AG10803 (cell line): ENCODE measurements around the gene TRIM17.

Source experiments
- DNase-seq: peaks from one replicate; pipeline ENCODE4 v3.0.0; 2010; ENCODE audit warnings: low read depth
- H3K4me3 ChIP-seq: 2 replicates; pipeline ENCODE4 v1.5.1; 2011; ENCODE audit warnings: mild to moderate bottlenecking, low read length, control low read depth
- TF ChIP-seq, protein P1 (sequence below): conservative IDR thresholded peaks from 2 replicates; pipeline ENCODE4 v1.5.1; 2011; ENCODE audit warnings: mild to moderate bottlenecking, low read length, control low read depth, inconsistent platforms

TRIM17 gene

DNA sequence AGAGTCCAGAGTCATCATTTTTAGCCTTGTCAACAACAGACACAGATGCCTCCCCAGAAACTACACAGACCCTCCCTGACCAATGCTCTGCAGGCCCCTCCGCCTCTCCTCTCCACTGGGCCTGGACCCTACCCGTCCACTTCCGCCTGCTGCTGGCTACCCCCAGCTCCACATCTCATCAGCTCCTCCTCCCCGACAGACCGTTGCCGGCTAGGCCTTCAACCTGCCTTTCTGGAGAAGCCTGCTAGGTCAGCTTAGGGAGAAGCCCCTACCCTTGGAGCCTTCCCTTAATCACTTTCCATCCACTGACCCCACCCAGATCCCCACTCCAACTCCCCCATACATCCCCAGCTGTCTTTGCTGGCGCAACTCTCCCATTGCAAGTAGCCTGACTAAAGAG, 1.4 kb downstream of the TRIM17 start:
- no peak for DNase-seq
- TF ChIP-seq, protein P1, sequence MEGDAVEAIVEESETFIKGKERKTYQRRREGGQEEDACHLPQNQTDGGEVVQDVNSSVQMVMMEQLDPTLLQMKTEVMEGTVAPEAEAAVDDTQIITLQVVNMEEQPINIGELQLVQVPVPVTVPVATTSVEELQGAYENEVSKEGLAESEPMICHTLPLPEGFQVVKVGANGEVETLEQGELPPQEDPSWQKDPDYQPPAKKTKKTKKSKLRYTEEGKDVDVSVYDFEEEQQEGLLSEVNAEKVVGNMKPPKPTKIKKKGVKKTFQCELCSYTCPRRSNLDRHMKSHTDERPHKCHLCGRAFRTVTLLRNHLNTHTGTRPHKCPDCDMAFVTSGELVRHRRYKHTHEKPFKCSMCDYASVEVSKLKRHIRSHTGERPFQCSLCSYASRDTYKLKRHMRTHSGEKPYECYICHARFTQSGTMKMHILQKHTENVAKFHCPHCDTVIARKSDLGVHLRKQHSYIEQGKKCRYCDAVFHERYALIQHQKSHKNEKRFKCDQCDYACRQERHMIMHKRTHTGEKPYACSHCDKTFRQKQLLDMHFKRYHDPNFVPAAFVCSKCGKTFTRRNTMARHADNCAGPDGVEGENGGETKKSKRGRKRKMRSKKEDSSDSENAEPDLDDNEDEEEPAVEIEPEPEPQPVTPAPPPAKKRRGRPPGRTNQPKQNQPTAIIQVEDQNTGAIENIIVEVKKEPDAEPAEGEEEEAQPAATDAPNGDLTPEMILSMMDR = no peak
- H3K4me3 ChIP-seq = no peak overlapping the region

DNA sequence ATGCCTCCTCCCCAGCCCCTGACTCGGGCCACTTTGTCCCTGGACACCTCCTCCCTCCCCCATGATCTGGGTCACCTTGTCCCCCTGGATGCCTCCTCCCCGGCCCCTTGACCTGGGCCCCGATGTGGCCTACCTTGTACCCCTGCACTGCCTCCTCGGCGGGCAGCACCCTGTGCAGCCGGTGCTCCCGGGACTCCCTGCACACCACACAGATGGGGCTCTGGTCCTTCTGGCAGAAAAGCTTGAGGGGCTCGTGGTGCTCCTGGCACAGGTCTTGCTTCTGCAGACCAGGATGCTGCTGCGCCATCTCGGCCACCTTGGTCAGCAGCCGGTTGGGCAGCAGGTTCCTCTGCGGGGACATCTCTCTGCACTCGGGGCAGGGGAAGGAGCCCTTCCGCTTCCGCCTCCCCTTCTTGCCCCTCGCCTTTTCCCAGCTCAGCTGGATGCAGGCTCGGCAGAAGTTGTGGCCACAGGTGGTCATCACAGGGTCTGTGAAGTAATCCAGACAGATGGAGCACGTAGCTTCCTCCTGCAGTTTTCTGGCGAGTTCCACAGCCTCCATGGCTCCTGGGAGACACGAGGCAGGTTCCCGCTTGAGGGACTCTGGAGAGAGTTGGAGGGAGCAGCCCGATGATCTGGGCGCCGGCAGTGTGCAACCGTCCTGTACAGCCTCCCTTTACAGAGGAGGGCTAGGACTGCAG, 2.0 kb downstream of the TRIM17 start:
- no peak overlapping the region for H3K4me3 ChIP-seq
- TF ChIP-seq, protein P1 = no peak
- DNase-seq = no peak

DNA sequence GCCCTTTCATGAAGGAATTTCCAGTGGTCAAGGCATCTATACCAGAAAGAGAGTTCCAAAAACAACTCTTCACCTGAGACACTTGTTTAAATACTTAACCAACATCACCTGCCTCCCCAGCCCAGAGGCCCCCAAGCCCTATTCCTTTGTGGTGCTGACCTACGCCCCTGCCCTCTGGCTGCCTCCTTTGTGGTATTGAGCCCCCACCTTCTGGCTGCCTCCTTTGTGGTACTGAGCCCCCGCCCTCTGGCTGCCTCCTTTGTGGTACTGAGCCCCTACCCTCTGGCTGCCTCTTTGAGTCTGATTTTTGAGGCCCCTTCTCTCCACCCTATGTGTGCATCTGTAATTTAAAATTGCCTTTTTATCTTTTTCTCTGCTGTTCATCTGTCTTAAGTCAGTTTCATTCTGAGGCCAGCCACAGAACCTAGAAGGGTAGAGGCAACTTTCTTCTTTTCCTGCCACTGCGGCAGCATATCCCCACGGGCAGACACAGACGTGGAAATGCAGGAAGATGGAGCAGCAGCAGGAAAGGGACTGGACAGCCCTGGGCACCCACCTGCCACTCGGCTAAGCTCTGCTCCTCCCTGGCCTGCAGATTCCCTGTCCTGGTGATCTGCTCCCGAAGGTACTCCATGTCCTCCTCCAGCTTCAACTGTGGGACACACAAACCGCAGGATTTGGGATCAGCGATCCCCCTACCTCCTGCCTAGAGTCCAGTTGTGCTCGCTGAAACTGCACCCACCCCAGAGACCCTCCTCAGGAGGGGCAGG, 3.2 kb downstream of the TRIM17 start:
- no peak overlapping the region for H3K4me3 ChIP-seq
- DNase-seq = no peak
- TF ChIP-seq, protein P1 = no peak

DNA sequence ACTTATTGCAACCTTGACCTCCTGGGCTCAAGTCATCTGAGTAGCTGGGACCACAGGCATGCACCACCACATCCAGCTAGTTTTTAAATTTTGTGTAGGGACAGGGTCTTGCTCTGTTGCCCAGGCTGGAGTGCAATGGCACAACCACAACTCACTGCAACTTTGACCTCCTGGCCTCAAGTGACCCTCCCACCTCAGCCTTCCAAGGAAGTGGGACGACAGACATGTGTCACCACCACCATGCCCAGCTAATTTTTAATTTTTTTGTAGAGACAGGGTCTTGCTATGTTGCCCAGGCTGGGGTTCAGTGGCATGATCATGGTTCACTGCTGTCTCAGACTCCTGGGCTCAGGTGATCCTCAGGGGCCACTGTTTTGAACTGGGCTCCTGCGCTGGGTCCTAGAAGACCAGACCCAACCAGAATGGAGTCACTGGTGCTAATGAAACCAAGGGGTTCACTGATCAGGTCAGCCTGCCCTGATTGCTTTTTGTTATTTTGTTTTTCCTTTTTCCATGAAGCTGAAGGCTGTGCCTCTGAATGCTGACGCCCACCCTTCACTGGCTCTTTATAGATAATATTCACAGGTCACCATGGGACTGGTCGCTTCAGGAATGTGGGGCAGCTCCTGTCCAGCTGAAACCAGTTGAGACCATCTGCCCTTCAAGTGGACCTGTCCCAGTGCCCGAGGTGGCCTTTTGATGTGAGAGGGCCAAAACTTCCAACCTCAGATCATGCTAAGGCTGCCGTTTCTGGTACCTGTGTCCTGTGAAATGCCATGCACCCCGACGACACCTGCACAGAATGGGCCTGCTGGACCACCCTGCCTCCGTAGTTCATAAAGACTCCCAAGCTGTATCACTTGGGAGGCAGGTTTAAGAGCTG, 4.9 kb downstream of the TRIM17 start:
- DNase-seq = no peak
- TF ChIP-seq, protein P1 = no peak
- H3K4me3 ChIP-seq = no peak overlapping the region

DNA sequence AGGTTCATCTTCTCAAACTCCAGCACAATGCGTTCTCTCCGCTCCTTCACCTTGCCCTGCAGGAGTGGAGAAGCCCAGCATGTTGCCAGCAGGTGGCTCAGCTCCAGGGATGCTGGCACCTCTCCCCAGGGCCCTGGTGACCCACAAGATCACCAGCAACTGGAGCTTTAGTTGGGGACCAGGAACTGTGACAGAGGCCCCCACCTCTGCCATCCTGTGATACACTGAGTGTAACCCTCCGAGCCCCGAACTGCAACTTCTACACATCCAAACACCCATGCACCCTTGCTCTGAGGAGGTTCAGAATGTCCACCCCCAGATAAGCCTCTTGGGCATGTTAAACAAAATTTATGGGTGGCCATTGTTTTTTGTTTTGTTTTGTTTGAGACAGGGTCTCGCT, 5.5 kb downstream of the TRIM17 start:
- TF ChIP-seq, protein P1 = no peak
- DNase-seq = no peak
- no peak overlapping the region for H3K4me3 ChIP-seq

DNA sequence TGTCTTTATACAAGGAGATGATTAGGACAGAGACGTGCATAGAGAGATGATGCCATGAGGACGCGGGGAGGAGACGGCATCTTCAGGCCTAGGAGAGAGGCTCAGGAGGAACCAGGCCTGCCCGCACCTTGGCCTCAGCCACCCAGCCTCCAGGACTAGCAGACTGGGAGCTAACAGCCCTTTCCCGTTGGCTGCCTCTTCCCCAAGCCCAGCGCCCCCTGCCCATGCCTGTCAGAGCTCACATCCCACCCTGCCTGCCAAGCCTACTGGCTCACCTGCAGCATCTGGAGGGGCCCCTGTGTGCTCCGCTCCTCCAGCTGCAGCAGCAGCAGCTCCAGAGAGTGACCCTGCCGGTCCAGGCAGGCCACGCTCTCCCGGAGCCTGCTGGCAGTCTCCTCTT, 6.0 kb downstream of the TRIM17 start:
- no peak for DNase-seq
- TF ChIP-seq, protein P1 = no peak
- H3K4me3 ChIP-seq = no peak overlapping the region
